Panc1 (cell line): ENCODE results near the gene PDE8B.

Source experiments
- POLR2AphosphoS5 ChIP-seq: IDR thresholded peaks from 2 replicates; pipeline ENCODE4 v1.6.1; 2012; ENCODE audit warnings: mild to moderate bottlenecking, low read depth, low read length, moderate library complexity
- SIN3A ChIP-seq: IDR thresholded peaks from 2 replicates; pipeline ENCODE4 v1.6.1; 2012; ENCODE audit warnings: low read depth, mild to moderate bottlenecking, low read length, moderate library complexity, borderline replicate concordance; ENCODE audit not compliant: insufficient read depth
- TCF7L2 ChIP-seq: IDR thresholded peaks from 2 replicates; pipeline ENCODE4 v1.6.1; 2011; ENCODE audit warnings: mild to moderate bottlenecking, low read depth, low read length, inconsistent platforms
- TF ChIP-seq, protein P1 (sequence below): fragments of 450-650 bp; IDR thresholded peaks from 2 replicates; pipeline ENCODE4 v1.5.1; 2017; ENCODE audit warnings: mild to moderate bottlenecking
- TF ChIP-seq, protein P2 (sequence below), 2 experiments: IDR thresholded peaks; 2 replicates each; pipeline ENCODE4 v1.6.1; 2011 to 2012; ENCODE audit warnings: low read depth in 2 of 2, control low read depth in 1 of 2, low read length in 1 of 2, mild to moderate bottlenecking in 1 of 2, moderate library complexity in 1 of 2; ENCODE audit not compliant: insufficient read depth in 1 of 2

DNA sequence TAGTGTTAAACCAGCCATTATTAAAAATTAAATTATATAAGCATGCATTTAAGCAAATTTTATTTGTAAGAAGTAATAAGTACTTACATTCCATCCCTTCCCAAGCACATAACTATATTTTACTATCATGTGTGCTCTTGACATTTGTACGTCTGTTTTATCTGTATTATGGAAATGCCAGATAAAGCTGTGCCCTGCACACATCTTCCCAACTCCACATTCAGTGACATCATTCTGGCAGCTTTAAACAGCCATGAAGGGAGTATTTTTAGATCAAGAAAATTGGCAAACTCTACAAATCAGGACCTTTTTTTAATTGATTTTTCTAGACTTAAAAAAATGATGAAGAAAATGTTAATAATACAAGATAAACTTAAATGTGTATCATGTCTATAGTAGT, 150.5 kb downstream of the PDE8B start:
- TF ChIP-seq, protein P1, sequence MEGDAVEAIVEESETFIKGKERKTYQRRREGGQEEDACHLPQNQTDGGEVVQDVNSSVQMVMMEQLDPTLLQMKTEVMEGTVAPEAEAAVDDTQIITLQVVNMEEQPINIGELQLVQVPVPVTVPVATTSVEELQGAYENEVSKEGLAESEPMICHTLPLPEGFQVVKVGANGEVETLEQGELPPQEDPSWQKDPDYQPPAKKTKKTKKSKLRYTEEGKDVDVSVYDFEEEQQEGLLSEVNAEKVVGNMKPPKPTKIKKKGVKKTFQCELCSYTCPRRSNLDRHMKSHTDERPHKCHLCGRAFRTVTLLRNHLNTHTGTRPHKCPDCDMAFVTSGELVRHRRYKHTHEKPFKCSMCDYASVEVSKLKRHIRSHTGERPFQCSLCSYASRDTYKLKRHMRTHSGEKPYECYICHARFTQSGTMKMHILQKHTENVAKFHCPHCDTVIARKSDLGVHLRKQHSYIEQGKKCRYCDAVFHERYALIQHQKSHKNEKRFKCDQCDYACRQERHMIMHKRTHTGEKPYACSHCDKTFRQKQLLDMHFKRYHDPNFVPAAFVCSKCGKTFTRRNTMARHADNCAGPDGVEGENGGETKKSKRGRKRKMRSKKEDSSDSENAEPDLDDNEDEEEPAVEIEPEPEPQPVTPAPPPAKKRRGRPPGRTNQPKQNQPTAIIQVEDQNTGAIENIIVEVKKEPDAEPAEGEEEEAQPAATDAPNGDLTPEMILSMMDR: no peak
- TF ChIP-seq POLR2AphosphoS5 (no peak), SIN3A (no peak), TCF7L2 (no peak)
- TF ChIP-seq, protein P2, sequence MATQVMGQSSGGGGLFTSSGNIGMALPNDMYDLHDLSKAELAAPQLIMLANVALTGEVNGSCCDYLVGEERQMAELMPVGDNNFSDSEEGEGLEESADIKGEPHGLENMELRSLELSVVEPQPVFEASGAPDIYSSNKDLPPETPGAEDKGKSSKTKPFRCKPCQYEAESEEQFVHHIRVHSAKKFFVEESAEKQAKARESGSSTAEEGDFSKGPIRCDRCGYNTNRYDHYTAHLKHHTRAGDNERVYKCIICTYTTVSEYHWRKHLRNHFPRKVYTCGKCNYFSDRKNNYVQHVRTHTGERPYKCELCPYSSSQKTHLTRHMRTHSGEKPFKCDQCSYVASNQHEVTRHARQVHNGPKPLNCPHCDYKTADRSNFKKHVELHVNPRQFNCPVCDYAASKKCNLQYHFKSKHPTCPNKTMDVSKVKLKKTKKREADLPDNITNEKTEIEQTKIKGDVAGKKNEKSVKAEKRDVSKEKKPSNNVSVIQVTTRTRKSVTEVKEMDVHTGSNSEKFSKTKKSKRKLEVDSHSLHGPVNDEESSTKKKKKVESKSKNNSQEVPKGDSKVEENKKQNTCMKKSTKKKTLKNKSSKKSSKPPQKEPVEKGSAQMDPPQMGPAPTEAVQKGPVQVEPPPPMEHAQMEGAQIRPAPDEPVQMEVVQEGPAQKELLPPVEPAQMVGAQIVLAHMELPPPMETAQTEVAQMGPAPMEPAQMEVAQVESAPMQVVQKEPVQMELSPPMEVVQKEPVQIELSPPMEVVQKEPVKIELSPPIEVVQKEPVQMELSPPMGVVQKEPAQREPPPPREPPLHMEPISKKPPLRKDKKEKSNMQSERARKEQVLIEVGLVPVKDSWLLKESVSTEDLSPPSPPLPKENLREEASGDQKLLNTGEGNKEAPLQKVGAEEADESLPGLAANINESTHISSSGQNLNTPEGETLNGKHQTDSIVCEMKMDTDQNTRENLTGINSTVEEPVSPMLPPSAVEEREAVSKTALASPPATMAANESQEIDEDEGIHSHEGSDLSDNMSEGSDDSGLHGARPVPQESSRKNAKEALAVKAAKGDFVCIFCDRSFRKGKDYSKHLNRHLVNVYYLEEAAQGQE (IDR thresholded peaks at IDR 0.05; ENCODE audit: insufficient read depth in 1 of 2, low read depth in 2 of 2, low read length in 1 of 2): no peak
